SJSA1 (cell line): Measurements from ENCODE around the gene PMEL. TPM values are rescaled to one million over a fixed set of nuclear protein-coding genes. Genes with fewer than 3 reads are reported as not detected.
A peak's percentile ranks its signal among the peaks of the same experiment; 100 is the strongest.
"Not testable (repeated sequence)": the region's sequence is repeated elsewhere in the genome, so short reads cannot be mapped to it uniquely, and the experiment has no call there.

Source experiments
- DNase-seq, 2 experiments: peaks; one replicate each; pipeline ENCODE4 v3.0.0-alpha.2; 2015 to 2020; ENCODE audit warnings: low spot score in 2 of 2, low read depth in 1 of 2
- H3K27ac ChIP-seq: fragments of 250-450 bp; sonication (Bioruptor Pico); 2 replicates; pipeline ENCODE4 v1.5.1; 2020; ENCODE audit warnings: mild to moderate bottlenecking, moderate library complexity
- H3K27me3 ChIP-seq: fragments of 250-450 bp; sonication (Bioruptor Pico); replicated peaks from 2 replicates; pipeline ENCODE4 v1.5.1; 2020; ENCODE audit warnings: mild to moderate bottlenecking, moderate library complexity
- H3K36me3 ChIP-seq: fragments of 250-450 bp; sonication (Bioruptor Pico); 2 replicates; pipeline ENCODE4 v1.5.1; 2020; ENCODE audit warnings: mild to moderate bottlenecking
- H3K4me1 ChIP-seq: fragments of 250-450 bp; sonication (Bioruptor Pico); replicated peaks from 2 replicates; pipeline ENCODE4 v1.6.1; 2021; ENCODE audit warnings: mild to moderate bottlenecking
- H3K4me3 ChIP-seq: fragments of 250-450 bp; sonication (Bioruptor Pico); 2 replicates; pipeline ENCODE4 v1.5.1; 2020; ENCODE audit warnings: mild to moderate bottlenecking
- H3K9me3 ChIP-seq: fragments of 250-450 bp; sonication (Bioruptor Pico); replicated peaks from 2 replicates; pipeline ENCODE4 v1.5.1; 2020; ENCODE audit warnings: mild to moderate bottlenecking
- total RNA-seq: library from RNA; depleted of rRNA; stranded (reverse); fragments of >200 nt; shearing (Covaris generic); gene quantifications from 2 replicates; pipeline ENCODE4 v1.2.3, GENCODE V29; 2014; rRNA removed

Gene PMEL
- 0.34 TPM in 1 of 2 replicates, not detected in the other for total RNA-seq

DNA sequence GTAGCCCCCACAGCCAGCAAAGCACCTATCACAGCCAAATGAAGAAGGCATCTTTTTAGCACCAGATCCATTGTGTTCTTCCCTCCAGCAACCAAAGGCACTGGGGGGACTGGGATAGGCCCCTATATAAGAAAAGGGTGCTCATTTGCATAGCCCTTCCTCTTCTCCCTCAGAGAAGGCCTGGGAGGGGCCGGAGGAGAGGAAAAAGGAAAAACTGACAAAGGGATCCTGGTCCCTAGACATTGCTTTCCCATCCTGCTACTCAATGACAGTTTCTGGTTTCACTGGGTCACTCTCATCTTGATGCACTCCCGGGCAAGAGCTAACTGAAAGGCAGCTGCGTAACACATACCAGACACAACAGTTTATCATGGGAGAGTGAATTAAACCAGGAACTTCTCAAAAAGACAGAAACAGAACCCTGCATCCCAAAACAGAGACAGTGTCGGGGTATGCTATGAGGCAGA is at the start of gene PMEL:
PMEL (minus strand) TSS at position 102 of the 467 bp plus-strand sequence; CDS start at position 71, 31 bp downstream.
- peak within 1 kb of the TSS; percentile 60 for H3K4me3 ChIP-seq
- H3K27ac ChIP-seq, result peak within 1 kb of the TSS; percentile 57
- H3K27me3 ChIP-seq, result no peaks in the 10 kb centered on the region
- DNase-seq, result no peak
- peaks cover 27% of the 10 kb centered on the region for H3K36me3 ChIP-seq
- H3K9me3 ChIP-seq, result no peaks in the 10 kb centered on the region
- H3K4me1 ChIP-seq, result peaks cover 16% of the 10 kb centered on the region

GRCh38 chr12:56014205-56014604 is 48.4 kb upstream of the PMEL start:
- Histone ChIP-seq H3K27me3 (no peaks in the 10 kb centered on the region), H3K4me1 (no peaks in the 10 kb centered on the region), H3K9me3 (no peaks in the 10 kb centered on the region), H3K27ac (no peak overlapping the region), H3K36me3 (peaks cover 5% of the 10 kb centered on the region; the same call in 1 of the 2 replicates), H3K4me3 (no peak overlapping the region)
- no peak for DNase-seq

DNA sequence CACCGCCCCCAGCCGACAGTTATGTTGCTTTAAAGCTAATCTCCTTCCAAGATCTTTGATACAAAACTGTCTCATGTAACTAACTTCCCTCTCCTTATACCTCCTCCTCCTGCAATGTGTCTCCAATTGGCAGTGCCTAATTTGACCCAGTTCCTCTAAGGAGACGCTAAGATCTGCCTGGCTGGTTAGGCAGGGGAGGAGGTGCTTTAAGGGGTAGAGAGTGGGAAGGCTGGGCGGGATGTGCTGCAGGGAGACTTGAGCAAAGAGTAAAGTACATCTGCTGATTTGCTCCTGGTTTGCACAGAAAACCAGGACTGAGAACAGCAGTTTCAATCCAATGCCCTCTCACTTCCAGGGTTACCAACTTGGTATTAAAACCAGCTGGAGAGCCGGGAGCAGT is 47.6 kb upstream of the PMEL start:
- Histone ChIP-seq H3K4me1 (no peaks in the 10 kb centered on the region), H3K9me3 (no peaks in the 10 kb centered on the region), H3K27me3 (no peaks in the 10 kb centered on the region), H3K27ac (no peak overlapping the region), H3K4me3 (no peak overlapping the region), H3K36me3 (peaks cover 5% of the 10 kb centered on the region; the same call in 1 of the 2 replicates)
- DNase-seq, result no peak

GRCh38 chr12:56011509-56012090 is 45.8 kb upstream of the PMEL start:
- H3K36me3 ChIP-seq, result no peaks in the 10 kb centered on the region
- H3K9me3 ChIP-seq, result no peaks in the 10 kb centered on the region
- H3K4me1 ChIP-seq, result peaks cover 10% of the 10 kb centered on the region; the same call in 1 of the 2 replicates
- no peaks in the 10 kb centered on the region for H3K27me3 ChIP-seq
- H3K4me3 ChIP-seq, result no peak overlapping the region
- no peak overlapping the region for H3K27ac ChIP-seq
- DNase-seq, result no peak

DNA sequence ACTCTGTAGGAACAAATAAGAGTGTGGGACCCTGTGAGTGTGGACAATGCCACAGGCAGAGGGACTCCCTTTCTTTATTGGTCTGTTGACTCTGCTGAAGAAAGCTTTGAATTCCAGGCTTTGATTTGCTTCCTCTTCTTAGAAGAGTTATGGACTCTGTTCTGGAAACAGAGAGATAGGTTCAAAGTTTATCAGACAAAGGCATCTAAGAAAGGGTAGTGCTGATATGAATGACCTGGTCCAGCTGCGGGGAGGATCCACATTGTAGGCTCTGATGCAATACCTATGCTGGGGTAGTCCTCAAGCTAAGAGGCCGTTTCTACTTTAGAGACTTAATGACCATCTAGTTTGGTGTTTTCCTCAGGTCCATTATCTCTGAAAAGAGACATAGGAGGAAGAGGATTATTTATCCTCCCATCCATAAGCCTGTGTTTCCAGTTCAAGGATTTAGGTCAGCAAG is 44.3 kb upstream of the PMEL start:
- peaks cover 10% of the 10 kb centered on the region; the same call in 1 of the 2 replicates for H3K4me1 ChIP-seq
- no peaks in the 10 kb centered on the region for H3K36me3 ChIP-seq
- no peak overlapping the region for H3K4me3 ChIP-seq
- H3K9me3 ChIP-seq, result no peaks in the 10 kb centered on the region
- no peak for DNase-seq
- H3K27me3 ChIP-seq, result no peaks in the 10 kb centered on the region
- no peak overlapping the region for H3K27ac ChIP-seq

DNA sequence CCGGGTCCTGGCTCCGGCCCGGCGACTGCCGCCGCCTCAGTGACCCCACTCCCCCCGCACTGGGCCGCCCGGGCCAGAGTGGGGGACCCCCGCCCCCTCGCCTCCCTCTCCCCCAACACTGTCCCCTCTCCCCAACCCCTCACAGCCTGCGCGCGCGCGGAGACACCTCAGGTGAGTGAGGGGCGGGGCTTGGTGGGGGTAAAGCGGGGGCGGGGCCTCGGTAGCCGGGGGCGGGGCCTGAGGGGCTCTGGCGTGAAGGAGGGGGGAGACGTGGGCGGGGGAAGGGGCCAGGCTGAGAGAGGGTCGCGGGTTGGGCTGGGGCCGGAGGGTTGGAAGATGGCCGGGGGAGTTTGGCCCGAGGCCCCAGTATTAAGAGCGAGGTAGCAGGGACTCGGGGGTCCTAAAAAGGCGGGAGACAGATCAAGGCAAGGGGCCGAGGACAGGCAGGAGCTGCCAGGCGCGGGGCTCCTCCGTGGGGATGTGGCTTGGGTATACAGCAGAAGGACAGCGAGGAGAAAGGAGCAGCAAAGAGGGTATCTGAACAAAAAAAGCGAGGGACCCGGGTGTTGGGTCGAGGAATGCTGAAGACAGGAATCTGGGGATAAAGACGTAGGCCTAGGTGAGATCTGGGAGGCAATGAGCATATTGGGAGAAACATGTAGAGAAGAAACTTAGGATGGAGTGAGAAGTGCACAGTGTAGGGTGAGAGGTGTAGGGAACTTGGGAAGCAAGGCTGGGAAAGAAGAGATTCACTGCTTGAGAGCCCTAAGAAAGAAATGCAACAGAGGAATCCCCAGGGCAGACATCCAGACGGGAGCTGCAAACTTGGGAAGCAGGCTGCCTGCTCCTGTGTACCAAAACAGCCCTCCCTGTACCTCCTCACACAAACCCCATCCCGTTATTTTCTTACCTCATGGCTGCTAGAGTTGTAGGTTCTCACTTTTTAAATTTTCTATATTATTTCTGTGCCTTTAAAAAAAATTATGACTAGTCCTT is 42.0 kb upstream of the PMEL start:
- peak; percentile 23 to 50 for DNase-seq
- Histone ChIP-seq H3K4me3 (peak overlapping the region; percentile 41), H3K27me3 (no peaks in the 10 kb centered on the region), H3K9me3 (no peaks in the 10 kb centered on the region), H3K4me1 (peaks cover 10% of the 10 kb centered on the region; the same call in 1 of the 2 replicates), H3K36me3 (peaks cover 7% of the 10 kb centered on the region; the same call in 1 of the 2 replicates), H3K27ac (peak overlapping the region; percentile 36; the same call in 1 of the 2 replicates)

- no peak for DNase-seq
- H3K36me3 ChIP-seq, result peaks cover 10% of the 10 kb centered on the region
These were observed 38.4 kb upstream of the PMEL start for GRCh38 chr12:56004211-56004610.

DNA sequence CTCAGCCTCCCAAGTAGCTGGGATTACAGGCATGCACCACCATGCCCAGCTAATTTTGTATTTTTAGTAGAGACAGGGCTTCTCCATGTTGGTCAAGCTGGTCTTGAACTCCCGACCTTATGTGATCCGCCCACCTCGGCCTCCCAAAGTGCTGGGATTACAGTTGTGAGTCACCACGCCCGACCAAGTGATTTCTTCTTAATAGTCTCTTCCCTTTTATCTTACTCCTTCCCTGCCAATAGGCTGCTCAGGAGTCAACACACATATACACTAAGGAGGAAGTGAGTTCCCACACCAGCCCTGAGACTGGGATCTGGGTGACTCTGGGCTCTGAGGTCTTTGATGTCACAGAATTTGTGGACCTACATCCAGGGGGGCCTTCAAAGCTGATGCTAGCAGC is 37.5 kb upstream of the PMEL start:
- not testable (repeated sequence) for H3K4me1 ChIP-seq, H3K27me3 ChIP-seq, H3K9me3 ChIP-seq, H3K4me3 ChIP-seq, H3K27ac ChIP-seq, H3K36me3 ChIP-seq, DNase-seq

More at GRCh38 chr12:56004211-56004610, 38.4 kb upstream of the PMEL start:
- peaks cover 10% of the 10 kb centered on the region; the same call in 1 of the 2 replicates for H3K4me1 ChIP-seq
- H3K4me3 ChIP-seq, result no peak overlapping the region
- no peaks in the 10 kb centered on the region for H3K9me3 ChIP-seq
- H3K27ac ChIP-seq, result no peak overlapping the region
- H3K27me3 ChIP-seq, result no peaks in the 10 kb centered on the region

DNA sequence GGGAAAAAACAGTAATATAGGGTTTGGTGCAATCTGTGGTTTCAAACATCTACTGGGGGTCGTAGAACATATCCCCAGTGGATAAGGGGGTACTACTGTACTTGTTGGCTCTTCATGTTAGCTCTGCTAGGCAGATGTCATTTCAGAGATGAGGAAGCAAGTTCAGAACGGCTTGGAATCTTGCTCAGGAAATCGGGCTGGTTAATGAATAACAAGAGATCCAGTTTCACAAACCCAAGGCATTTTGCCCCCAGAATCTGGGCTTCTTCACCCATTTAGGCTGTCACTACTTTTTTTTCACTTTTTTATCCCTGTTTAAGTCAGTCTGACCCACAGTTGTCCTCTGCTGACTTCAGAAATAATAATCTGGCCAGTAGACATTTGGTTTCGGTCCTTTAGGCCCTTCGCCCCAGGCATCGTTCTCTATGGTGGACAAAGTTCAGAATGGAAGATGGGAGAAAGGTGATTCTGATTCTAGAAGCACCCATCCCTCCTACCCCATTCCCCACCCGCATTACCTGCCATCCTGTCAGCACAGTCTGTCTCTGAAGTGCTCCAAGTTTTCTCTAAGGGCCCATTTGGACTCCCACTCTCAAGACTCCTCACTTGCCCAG is 35.8 kb upstream of the PMEL start:
- Histone ChIP-seq H3K36me3 (peaks cover 10% of the 10 kb centered on the region), H3K27me3 (no peaks in the 10 kb centered on the region), H3K27ac (no peak overlapping the region), H3K4me3 (no peak overlapping the region), H3K9me3 (no peaks in the 10 kb centered on the region), H3K4me1 (no peaks in the 10 kb centered on the region)
- DNase-seq, result no peak

- H3K9me3 ChIP-seq, H3K4me3 ChIP-seq, DNase-seq, H3K36me3 ChIP-seq, H3K27ac ChIP-seq, H3K27me3 ChIP-seq, H3K4me1 ChIP-seq: not testable (repeated sequence)
These were observed 34.2 kb upstream of the PMEL start for GRCh38 chr12:55999999-56000540.

DNA sequence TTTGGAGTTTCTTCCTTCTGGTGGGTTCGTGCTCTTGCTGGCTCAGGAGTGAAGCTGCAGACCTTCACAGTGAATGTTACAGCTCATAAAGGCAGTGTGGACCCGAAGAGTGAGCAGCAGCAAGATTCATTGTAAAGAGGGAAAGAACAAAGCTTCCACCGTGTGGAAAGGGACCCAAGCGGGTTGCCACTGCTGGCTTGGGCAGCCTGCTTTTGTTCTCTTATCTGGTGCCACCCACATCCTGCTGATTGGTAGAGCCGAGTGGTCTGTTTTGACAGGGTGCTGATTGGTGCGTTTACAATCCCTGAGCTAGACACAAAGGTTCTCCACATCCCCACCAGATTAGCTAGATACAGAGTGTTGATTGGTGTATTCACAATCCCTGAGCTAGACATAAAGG is 33.7 kb upstream of the PMEL start:
- H3K36me3 ChIP-seq, H3K27ac ChIP-seq, H3K9me3 ChIP-seq, H3K4me3 ChIP-seq, H3K27me3 ChIP-seq, H3K4me1 ChIP-seq, DNase-seq: not testable (repeated sequence)

DNA sequence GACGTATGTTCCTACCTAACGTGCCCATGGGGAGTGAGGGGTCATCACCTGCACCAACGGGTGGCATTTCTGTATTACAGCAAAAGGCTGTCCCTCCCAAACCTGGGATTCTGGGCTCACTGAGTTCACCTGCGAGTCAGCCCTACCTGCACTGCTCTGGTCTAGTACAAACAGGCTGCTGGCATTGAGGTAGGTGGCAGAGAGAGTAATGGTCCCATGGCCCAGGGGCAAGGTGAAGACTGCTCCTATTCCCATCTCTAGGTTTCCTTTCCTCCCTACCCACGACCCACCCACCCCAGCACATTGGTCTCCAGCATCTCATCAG is 31.7 kb upstream of the PMEL start:
- H3K27ac ChIP-seq, result no peak overlapping the region
- peaks cover 16% of the 10 kb centered on the region for H3K36me3 ChIP-seq
- H3K4me3 ChIP-seq, result peak overlapping the region; percentile 46
- H3K9me3 ChIP-seq, result no peaks in the 10 kb centered on the region
- no peak for DNase-seq
- H3K27me3 ChIP-seq, result no peaks in the 10 kb centered on the region
- H3K4me1 ChIP-seq, result 0 out of 2 replicates have a peak, but pooled peaks cover 4% of the 10 kb centered on the region

- H3K27me3 ChIP-seq, result no peaks in the 10 kb centered on the region
- H3K27ac ChIP-seq, result no peak within 1 kb of the TSS
- H3K4me1 ChIP-seq, result 0 out of 2 replicates have a peak, but pooled peaks cover 4% of the 10 kb centered on the region
- peak; percentile 90 to 96 for DNase-seq
- no peaks in the 10 kb centered on the region for H3K9me3 ChIP-seq
- peak within 1 kb of the TSS; percentile 46 for H3K4me3 ChIP-seq
- H3K36me3 ChIP-seq, result peaks cover 19% of the 10 kb centered on the region
These were observed 31.1 kb upstream of the PMEL start, which contains the start of gene SUOX for GRCh38 chr12:55996715-55997534. Gene SUOX, plus strand, starts transcription at chr12:55997276. Its CDS starts 4,946 bp downstream, at chr12:56002222.
